Gastroesophageal sphincter (tissue), 3 donors: Measurements from ENCODE around the gene GATAD2A.

Experiments used
- POLR2AphosphoS5 ChIP-seq: sonication (generic); formaldehyde crosslinking; IDR thresholded peaks from one replicate; pipeline ENCODE4 v1.6.1; 2017; ENCODE audit warnings: antibody characterized with exemption
- TF ChIP-seq, protein P1 (sequence below), 4 experiments: fragments of 200-600 bp in 2 of 4; fragments of 450-650 bp in 2 of 4; sonication (generic) in 1 of 4; IDR thresholded peaks; one replicate each; pipeline ENCODE4 v1.5.1; 2017 to 2019; ENCODE audit warnings: antibody characterized with exemption in 4 of 4, mild to moderate bottlenecking in 2 of 4, moderate library complexity in 2 of 4

DNA sequence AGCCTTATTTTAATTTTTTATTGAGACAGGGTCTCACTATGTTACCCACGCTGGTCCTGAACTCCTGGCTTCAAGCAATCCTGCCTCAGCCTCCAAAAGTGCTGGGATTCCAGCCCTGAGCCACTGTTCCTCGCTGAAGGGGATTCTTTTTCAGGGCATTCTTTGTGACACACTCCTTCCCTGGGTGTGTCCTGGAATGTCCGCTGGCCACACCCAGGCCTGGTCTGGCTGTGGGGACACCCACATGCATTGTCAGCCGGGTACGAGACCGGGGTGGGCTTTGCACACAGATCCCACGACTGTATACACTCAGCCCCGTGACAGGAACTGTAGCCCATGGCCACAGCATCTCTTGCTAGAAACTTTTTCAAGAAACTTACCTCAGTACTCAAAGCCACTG, 34.4 kb upstream of the GATAD2A start:
- TF ChIP-seq, protein P1, sequence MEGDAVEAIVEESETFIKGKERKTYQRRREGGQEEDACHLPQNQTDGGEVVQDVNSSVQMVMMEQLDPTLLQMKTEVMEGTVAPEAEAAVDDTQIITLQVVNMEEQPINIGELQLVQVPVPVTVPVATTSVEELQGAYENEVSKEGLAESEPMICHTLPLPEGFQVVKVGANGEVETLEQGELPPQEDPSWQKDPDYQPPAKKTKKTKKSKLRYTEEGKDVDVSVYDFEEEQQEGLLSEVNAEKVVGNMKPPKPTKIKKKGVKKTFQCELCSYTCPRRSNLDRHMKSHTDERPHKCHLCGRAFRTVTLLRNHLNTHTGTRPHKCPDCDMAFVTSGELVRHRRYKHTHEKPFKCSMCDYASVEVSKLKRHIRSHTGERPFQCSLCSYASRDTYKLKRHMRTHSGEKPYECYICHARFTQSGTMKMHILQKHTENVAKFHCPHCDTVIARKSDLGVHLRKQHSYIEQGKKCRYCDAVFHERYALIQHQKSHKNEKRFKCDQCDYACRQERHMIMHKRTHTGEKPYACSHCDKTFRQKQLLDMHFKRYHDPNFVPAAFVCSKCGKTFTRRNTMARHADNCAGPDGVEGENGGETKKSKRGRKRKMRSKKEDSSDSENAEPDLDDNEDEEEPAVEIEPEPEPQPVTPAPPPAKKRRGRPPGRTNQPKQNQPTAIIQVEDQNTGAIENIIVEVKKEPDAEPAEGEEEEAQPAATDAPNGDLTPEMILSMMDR (IDR thresholded peaks at IDR 0.05) = no peak
- no peak for TF ChIP-seq POLR2AphosphoS5
